Cardiac fibroblast (primary cell): ENCODE results near the gene FABP7.

Experiments used
- DNase-seq, 2 donors: peaks; one replicate each; pipeline versions ENCODE4 v3.0.0 to v3.0.0-alpha.2; 2010; ENCODE audit warnings: low read depth in 2 of 2
- H3K4me3 ChIP-seq, 2 donors: replicated peaks in 1 of 2; 1 replicate in 1 of 2; 2 replicates in 1 of 2; pipeline ENCODE4 v1.5.1; 2011; ENCODE audit warnings: low read depth in 2 of 2, low read length in 2 of 2, mild to moderate bottlenecking in 2 of 2, moderate library complexity in 1 of 2
- TF ChIP-seq, protein P1 (sequence below): IDR thresholded peaks from one replicate; pipeline ENCODE4 v1.5.1; 2011; ENCODE audit warnings: low read depth, mild to moderate bottlenecking, low read length, inconsistent platforms

The FABP7 gene

DNA sequence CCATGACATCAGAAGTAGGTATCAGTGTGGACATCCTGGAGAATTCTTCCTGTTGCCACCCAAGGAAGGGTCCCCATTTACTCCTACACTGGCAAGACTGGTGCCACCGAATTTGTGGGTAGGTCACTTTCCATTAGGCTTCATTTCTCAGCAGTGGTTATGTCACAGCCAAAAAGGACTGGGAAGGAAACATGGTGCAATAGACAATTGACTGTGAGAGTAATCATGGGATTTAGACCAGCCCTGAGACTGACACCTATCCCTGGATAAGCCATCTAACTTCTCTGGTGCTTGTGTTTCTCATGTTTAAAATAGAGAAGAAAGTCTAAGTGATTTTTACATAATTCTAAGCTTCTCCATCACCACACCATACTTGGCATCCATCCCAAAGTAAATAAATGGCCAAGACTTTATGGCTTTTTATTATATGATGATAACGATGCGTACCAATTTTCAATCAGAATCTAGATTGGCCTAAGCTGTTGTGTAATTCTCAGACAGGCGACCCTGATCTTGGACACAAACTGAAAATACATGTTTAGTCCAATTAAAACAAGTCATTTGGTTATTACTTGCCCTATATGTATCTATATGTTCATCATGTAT, 19.7 kb downstream of the FABP7 start:
- TF ChIP-seq, protein P1, sequence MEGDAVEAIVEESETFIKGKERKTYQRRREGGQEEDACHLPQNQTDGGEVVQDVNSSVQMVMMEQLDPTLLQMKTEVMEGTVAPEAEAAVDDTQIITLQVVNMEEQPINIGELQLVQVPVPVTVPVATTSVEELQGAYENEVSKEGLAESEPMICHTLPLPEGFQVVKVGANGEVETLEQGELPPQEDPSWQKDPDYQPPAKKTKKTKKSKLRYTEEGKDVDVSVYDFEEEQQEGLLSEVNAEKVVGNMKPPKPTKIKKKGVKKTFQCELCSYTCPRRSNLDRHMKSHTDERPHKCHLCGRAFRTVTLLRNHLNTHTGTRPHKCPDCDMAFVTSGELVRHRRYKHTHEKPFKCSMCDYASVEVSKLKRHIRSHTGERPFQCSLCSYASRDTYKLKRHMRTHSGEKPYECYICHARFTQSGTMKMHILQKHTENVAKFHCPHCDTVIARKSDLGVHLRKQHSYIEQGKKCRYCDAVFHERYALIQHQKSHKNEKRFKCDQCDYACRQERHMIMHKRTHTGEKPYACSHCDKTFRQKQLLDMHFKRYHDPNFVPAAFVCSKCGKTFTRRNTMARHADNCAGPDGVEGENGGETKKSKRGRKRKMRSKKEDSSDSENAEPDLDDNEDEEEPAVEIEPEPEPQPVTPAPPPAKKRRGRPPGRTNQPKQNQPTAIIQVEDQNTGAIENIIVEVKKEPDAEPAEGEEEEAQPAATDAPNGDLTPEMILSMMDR, result no peak
- no peak overlapping the region for H3K4me3 ChIP-seq
- DNase-seq, result no peak

DNA sequence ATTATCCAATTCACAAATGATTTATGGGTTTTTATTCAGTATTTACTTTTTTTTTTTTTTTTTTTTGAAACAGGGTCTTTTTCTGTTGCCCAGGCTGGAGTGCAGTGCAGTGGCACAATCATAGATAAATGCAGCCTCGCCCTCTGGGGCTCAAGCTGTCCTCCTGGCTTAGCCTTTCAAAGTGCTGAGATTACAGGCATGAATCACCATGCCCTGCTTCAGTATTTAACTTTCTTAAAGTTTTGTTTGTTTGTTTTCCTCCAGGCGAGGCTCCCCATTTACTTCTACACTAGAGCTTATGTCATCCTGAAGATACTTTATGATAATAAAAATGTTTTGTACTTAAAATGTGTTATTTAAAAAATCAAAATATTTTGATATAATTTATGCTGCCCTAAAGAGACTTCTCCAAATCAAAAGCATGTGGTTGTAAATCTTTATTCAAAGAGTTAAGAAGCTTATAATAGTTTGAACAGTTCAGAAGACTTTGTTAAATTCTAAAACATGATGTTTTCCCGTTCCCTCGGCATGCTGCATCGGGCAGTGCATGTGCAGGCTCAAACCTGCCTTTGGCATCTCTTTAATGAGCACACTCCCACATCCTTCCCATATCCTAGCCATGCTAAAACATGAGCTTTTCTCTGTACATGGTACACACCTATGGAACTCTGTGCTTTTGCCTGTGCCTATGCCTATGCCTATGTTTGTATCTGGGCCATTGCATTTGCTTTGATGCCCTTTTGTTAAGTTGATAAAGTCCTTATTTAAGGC, 20.6 kb downstream of the FABP7 start:
- TF ChIP-seq, protein P1, result no peak
- no peak overlapping the region for H3K4me3 ChIP-seq
- peak in 1 of 2 donors; percentile 41 for DNase-seq

DNA sequence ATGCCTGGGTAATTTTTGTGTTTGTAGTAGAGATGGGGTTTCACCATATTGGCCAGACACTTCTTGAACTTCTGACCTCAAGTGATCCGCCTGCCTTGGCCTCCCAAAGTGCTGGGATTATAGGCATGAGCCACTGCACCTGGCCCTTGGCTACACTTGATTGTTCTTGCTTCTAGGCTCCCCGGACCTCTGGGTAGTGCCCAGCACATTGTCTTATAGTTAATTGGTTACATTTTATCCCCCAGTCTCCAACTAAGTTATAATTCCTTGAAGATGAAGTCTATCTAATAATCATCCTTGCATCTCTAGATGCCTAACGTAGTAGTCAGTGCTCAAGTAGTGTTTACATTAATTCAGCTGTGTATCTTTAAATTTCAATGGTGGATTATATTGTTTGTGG, 21.4 kb downstream of the FABP7 start:
- no peak overlapping the region for H3K4me3 ChIP-seq
- TF ChIP-seq, protein P1, result no peak
- no peak for DNase-seq

DNA sequence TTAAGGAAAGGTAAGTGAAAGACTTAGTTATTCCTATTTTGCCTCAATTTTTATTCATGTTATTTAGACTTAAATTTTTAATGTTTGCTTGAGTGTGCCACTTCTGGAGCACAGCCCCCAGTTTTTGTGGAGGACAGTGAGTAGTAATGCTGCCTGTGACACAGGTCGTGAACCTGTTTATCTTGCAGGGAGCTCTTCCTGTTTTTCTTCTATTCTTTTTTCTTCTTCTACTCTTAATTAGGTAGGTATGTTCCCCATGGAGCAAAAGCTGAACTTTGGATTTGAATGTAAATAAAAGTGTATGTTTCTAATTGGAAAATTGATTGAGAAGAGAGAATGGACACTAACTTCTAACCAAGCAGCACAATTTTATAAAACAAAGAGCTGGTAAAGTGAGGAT, 21.9 kb downstream of the FABP7 start:
- TF ChIP-seq, protein P1, result no peak
- no peak overlapping the region for H3K4me3 ChIP-seq
- no peak for DNase-seq

DNA sequence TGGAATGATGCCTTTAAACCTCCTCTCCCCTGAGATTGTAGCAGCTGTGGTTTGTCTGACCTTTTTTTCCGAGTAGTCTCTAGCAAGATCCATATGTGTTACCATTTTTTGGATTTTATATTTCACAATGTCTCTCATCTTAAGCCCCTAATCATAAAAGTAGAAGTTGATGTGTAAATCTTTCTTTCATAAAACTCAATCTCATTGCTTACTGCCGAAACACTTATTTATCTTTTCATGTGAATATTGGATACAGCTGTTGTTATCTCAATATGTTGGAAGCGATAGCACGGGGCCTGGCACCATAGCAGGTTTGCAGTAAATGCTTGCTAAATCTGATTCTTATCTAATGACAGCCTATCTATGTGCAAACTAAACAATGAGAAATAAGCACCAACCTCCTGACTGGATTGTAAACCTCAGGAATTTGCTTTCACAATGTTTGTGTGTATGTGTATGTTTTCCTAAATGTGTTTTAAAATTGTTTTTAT, 23.7 kb downstream of the FABP7 start:
- no peak overlapping the region for H3K4me3 ChIP-seq
- TF ChIP-seq, protein P1, result no peak
- peak; percentile 34 to 74 for DNase-seq

DNA sequence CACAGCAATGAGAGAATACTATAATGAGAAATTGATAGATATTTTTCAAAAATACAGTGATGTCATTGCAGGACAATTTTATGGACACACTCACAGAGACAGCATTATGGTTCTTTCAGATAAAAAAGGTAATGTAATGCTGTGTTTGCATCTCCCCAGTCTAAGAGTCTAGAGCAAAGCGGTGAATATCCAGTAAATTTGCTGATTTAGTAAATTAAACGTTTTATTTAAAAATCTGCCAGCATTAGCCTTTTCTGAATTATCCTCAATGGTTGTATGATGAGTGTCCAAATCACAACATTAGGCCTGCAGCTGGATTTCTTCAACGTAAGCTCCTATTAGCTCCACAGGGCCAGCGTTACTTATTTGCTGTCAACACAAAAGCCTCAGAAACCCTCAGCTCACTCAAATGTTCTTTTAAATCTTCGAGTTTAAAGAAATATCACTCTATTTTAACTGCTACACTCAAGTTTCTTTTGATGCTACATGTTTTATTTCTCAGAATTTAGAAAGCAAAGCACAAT, 25.5 kb downstream of the FABP7 start:
- no peak overlapping the region for H3K4me3 ChIP-seq
- TF ChIP-seq, protein P1, result no peak
- DNase-seq, result no peak
